A673 (cell line): ENCODE measurements around the gene LY6G5C. TPM values are rescaled to one million over a fixed set of nuclear protein-coding genes. Genes with fewer than 3 reads are reported as not detected.

Source experiments
- BruUV-seq: library from RNA; stranded (reverse); fragments of 400-500 nt; replicated peaks from 2 replicates; lab custom pipeline; 2021; lab: Mats Ljungman, UMichigan
- CTCF ChIA-PET: fragments of 300-600 bp; sonication (Branson Sonifier 250); formaldehyde crosslinking; loops from one replicate; lab custom pipeline; 2022; ENCODE audit warnings: antibody characterized with exemption; lab: Charles Lee
- POLR2A ChIA-PET: fragments of 300-600 bp; sonication (Branson Sonifier 250); formaldehyde crosslinking; loops from one replicate; lab custom pipeline; 2022; ENCODE audit warnings: antibody characterized with exemption; ENCODE audit not compliant: low non-redundant PET; lab: Charles Lee
- DNase-seq: peaks from one replicate; pipeline ENCODE4 v3.0.0-alpha.2; 2015; ENCODE audit warnings: low spot score
- H3K27ac ChIP-seq: fragments of 200-600 bp; sonication (generic); 2 replicates; pipeline ENCODE4 v1.5.1; 2016; ENCODE audit warnings: mixed run types, low read depth, mild to moderate bottlenecking, mixed read lengths, antibody characterized with exemption, low read length; ENCODE audit not compliant: poor library complexity, severe bottlenecking
- H3K27me3 ChIP-seq: fragments of 200-600 bp; sonication (generic); replicated peaks from 2 replicates; pipeline ENCODE4 v1.6.1; 2017; ENCODE audit warnings: mixed run types, low read depth, mild to moderate bottlenecking, mixed read lengths, antibody characterized with exemption, low read length; ENCODE audit not compliant: insufficient read depth, poor library complexity
- H3K36me3 ChIP-seq: fragments of 200-600 bp; sonication (generic); 2 replicates; pipeline ENCODE4 v1.6.1; 2016; ENCODE audit warnings: mixed run types, mild to moderate bottlenecking, mixed read lengths, antibody characterized with exemption, low read length; ENCODE audit not compliant: insufficient read depth, poor library complexity, severe bottlenecking
- H3K4me1 ChIP-seq: fragments of 200-600 bp; sonication (generic); 2 replicates; pipeline ENCODE4 v1.6.1; 2017; ENCODE audit warnings: mixed run types, mild to moderate bottlenecking, mixed read lengths, antibody characterized with exemption, low read length; ENCODE audit not compliant: insufficient read depth, poor library complexity, severe bottlenecking
- H3K4me3 ChIP-seq: fragments of 200-600 bp; sonication (generic); 2 replicates; pipeline ENCODE4 v1.5.1; 2016; ENCODE audit warnings: low read depth, mixed run types, mild to moderate bottlenecking, mixed read lengths, low read length; ENCODE audit not compliant: poor library complexity, severe bottlenecking
- H3K9me3 ChIP-seq: fragments of 200-600 bp; sonication (generic); 2 replicates; pipeline ENCODE4 v1.6.1; 2016; ENCODE audit warnings: mixed run types, low read depth, mild to moderate bottlenecking, mixed read lengths, antibody characterized with exemption, low read length; ENCODE audit not compliant: poor library complexity, severe bottlenecking
- CTCF ChIP-seq: fragments of 300-800, 200-600 bp; sonication (generic); conservative IDR thresholded peaks from 2 replicates; pipeline ENCODE4 v1.5.1; 2017; ENCODE audit warnings: low read depth, mild to moderate bottlenecking, antibody characterized with exemption, low read length, moderate library complexity, mixed read lengths
- EZH2 ChIP-seq: fragments of 200-600 bp; sonication (generic); IDR thresholded peaks from 2 replicates; pipeline ENCODE4 v1.6.1; 2017; ENCODE audit warnings: borderline replicate concordance, low read depth, mild to moderate bottlenecking, mixed read lengths, antibody characterized with exemption, low read length; ENCODE audit not compliant: poor library complexity, severe bottlenecking
- intact Hi-C: fragments of 100-400 bp; cut with micrococcal nuclease; formaldehyde crosslinking; loops from one replicate; pipeline ENCODE4 v1.10.0; 2022; ENCODE audit not compliant: unreplicated experiment
- total RNA-seq: library from RNA; stranded (reverse); gene quantifications from 2 replicates; pipeline ENCODE4 v1.2.3, GENCODE V29; 2021

Gene LY6G5C
- total RNA-seq, 1 experiment from 2014 or later: 6.8 TPM

- POLR2A ChIA-PET: no interaction called here
- no peaks in the 10 kb centered on the region for H3K27me3 ChIP-seq
- intact Hi-C loops: no loop called here
Observed at GRCh38 chr6:31669676-31670075, 11.2 kb downstream of the LY6G5C start, which contains the start of gene LY6G5B. Gene LY6G5B, plus strand, starts transcription at chr6:31669976. Its CDS starts 975 bp downstream, at chr6:31670951.

GRCh38 chr6:31666337-31666965, 14.4 kb downstream of the LY6G5C start:
- peak overlapping the region; percentile 94 for H3K4me3 ChIP-seq
- peaks cover 61% of the 10 kb centered on the region for H3K36me3 ChIP-seq
- no TSS peak for BruUV-seq
- no peak for DNase-seq
- ChIA-PET CTCF (no interaction called here), POLR2A (interaction anchor here (0.6 to 0.7 kb wide), 2 partner anchors 12 to 164 kb away, joined by 3 to 4 read pairs; no protein-coding TSS in a partner anchor)
- TF ChIP-seq CTCF (no peak), EZH2 (no peak)
- no peaks in the 10 kb centered on the region for H3K27me3 ChIP-seq
- peaks cover 14% of the 10 kb centered on the region for H3K4me1 ChIP-seq
- H3K27ac ChIP-seq: peak overlapping the region; percentile 97
- intact Hi-C loops: no loop called here
- H3K9me3 ChIP-seq: no peaks in the 10 kb centered on the region

More at GRCh38 chr6:31669676-31670075, 11.2 kb downstream of the LY6G5C start, which contains the start of gene LY6G5B:
- H3K36me3 ChIP-seq: peaks cover 50% of the 10 kb centered on the region
- no TSS peak for BruUV-seq
- no peak within 1 kb of the TSS for H3K27ac ChIP-seq
- no peaks in the 10 kb centered on the region for H3K9me3 ChIP-seq
- CTCF ChIA-PET: no interaction called here
- H3K4me3 ChIP-seq: no peak within 1 kb of the TSS
- no peak for TF ChIP-seq EZH2
- no peak for TF ChIP-seq CTCF
- H3K4me1 ChIP-seq: no peaks in the 10 kb centered on the region
- DNase-seq: no peak

- intact Hi-C loops: loop anchor here (2.0 kb wide), 2 partner anchors 73 to 169 kb away; no protein-coding TSS in a partner anchor
- DNase-seq: peak; percentile 99
- peaks cover 54% of the 10 kb centered on the region for H3K36me3 ChIP-seq
- no peaks in the 10 kb centered on the region for H3K27me3 ChIP-seq
- TF ChIP-seq CTCF (no peak), EZH2 (no peak)
- H3K4me3 ChIP-seq: peak within 1 kb of the TSS; percentile 94
- peaks cover 20% of the 10 kb centered on the region for H3K4me1 ChIP-seq
- ChIA-PET CTCF (interaction anchor here (1.0 kb wide), 1 partner anchor 67 kb away, joined by 3 read pairs; no protein-coding TSS in a partner anchor), POLR2A (interaction anchor here (0.7 kb wide), 1 partner anchor 165 kb away, joined by 4 read pairs; no protein-coding TSS in a partner anchor)
- BruUV-seq: no TSS peak
- no peaks in the 10 kb centered on the region for H3K9me3 ChIP-seq
- H3K27ac ChIP-seq: peak within 1 kb of the TSS; percentile 97
Observed at GRCh38 chr6:31665501-31666336, 15.1 kb downstream of the LY6G5C start, which contains the start of gene CSNK2B. Gene CSNK2B, plus strand, starts transcription at chr6:31666080. Its CDS starts 752 bp downstream, at chr6:31666832.
